ENCODE results near the gene PEX26.

DNA sequence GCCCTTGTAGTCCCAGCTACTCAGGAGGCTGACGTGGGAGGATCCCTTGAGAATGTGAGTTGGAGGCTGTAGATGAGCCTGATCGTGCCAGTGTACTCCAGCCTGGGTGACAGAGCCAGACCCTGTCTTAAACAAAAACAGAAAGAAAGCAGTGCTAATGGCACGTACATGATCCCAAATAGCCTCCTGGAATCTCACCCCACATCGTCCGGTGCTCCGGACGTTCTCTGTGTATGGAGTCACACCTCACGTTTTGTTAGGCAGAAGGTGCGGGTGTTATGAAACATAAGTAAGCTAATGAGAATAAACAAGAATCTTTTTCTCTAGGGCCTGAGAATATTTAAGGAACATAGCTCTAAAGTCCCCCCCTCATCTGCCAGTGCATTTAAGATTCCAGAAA is 29.7 kb upstream of the PEX26 start:
- TF ChIP-seq, protein P1, sequence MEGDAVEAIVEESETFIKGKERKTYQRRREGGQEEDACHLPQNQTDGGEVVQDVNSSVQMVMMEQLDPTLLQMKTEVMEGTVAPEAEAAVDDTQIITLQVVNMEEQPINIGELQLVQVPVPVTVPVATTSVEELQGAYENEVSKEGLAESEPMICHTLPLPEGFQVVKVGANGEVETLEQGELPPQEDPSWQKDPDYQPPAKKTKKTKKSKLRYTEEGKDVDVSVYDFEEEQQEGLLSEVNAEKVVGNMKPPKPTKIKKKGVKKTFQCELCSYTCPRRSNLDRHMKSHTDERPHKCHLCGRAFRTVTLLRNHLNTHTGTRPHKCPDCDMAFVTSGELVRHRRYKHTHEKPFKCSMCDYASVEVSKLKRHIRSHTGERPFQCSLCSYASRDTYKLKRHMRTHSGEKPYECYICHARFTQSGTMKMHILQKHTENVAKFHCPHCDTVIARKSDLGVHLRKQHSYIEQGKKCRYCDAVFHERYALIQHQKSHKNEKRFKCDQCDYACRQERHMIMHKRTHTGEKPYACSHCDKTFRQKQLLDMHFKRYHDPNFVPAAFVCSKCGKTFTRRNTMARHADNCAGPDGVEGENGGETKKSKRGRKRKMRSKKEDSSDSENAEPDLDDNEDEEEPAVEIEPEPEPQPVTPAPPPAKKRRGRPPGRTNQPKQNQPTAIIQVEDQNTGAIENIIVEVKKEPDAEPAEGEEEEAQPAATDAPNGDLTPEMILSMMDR (IDR thresholded peaks at IDR 0.05): no peak
- no peak for TF ChIP-seq POLR2A (IDR thresholded peaks at IDR 0.05)
